Endothelial cell of umbilical vein (primary cell): ENCODE measurements around the gene SLC1A3. TPM values are rescaled to one million over a fixed set of nuclear protein-coding genes. Genes with fewer than 3 reads are reported as not detected.

Experiments
- BruUV-seq: library from RNA; stranded (reverse); fragments of 400-500 nt; replicated peaks from 2 replicates; lab custom pipeline; 2021; lab: Mats Ljungman, UMichigan
- CTCF ChIA-PET: fragments of 300-600, 350-600 bp; sonication (Branson Sonifier 250); formaldehyde crosslinking; loops from one replicate; lab custom pipeline; 2021; ENCODE audit warnings: antibody characterized with exemption, inconsistent platforms; lab: Charles Lee
- POLR2A ChIA-PET: fragments of 300-600, 350-600 bp; sonication (Branson Sonifier 250); formaldehyde crosslinking; loops from one replicate; lab custom pipeline; 2021; ENCODE audit warnings: antibody characterized with exemption, inconsistent platforms; lab: Charles Lee
- DNase-seq: peaks from one replicate; pipeline ENCODE4 v3.0.0-alpha.2; 2011; ENCODE audit warnings: low read depth, low spot score
- FAIRE-seq: peaks from 2 replicates; lab custom pipeline; 2011; peaks lifted over from hg19 to GRCh38; lab: Jason Lieb, UNC
- H2AFZ ChIP-seq: 2 replicates; pipeline ENCODE4 v1.6.0; 2012; ENCODE audit warnings: low read depth, low read length, control low read depth, inconsistent platforms
- H3K27ac ChIP-seq: 2 replicates; pipeline ENCODE4 v1.5.1; 2011; ENCODE audit warnings: low read depth, mild to moderate bottlenecking, control low read depth, low read length, moderate library complexity; ENCODE audit not compliant: insufficient read depth
- H3K27me3 ChIP-seq, 2 experiments: 2 replicates each; pipeline versions ENCODE4 v1.6.0 to v1.6.1; 2011; ENCODE audit warnings: low read length in 2 of 2, mixed read lengths in 1 of 2; ENCODE audit not compliant: control insufficient read depth in 2 of 2, insufficient read depth in 2 of 2
- H3K36me3 ChIP-seq, 2 experiments: 2 replicates in 1 of 2; 3 replicates in 1 of 2; pipeline ENCODE4 v1.5.1; 2011; ENCODE audit warnings: low read length in 2 of 2, mild to moderate bottlenecking in 1 of 2, moderate library complexity in 1 of 2; ENCODE audit not compliant: control insufficient read depth in 2 of 2, insufficient read depth in 2 of 2; ENCODE audit errors: extremely low read depth in 1 of 2
- H3K4me1 ChIP-seq: 3 replicates; pipeline ENCODE4 v1.5.1; 2011; ENCODE audit warnings: mild to moderate bottlenecking, low read length; ENCODE audit not compliant: control insufficient read depth, insufficient read depth; ENCODE audit errors: extremely low read depth
- H3K4me2 ChIP-seq: 2 replicates; pipeline ENCODE4 v1.6.1; 2011; ENCODE audit warnings: low read length, control low read depth, mixed read lengths; ENCODE audit not compliant: insufficient read depth
- H3K4me3 ChIP-seq, 3 experiments: fragments of 200-600 bp in 1 of 3; sonication (generic), shearing (Covaris generic) in 1 of 3; replicated peaks in 1 of 3; 2 replicates each; pipeline ENCODE4 v1.5.1; 2011 to 2016; ENCODE audit warnings: control low read depth in 3 of 3, low read length in 3 of 3, mild to moderate bottlenecking in 2 of 3, inconsistent platforms in 1 of 3, low read depth in 1 of 3, moderate library complexity in 1 of 3; ENCODE audit not compliant: insufficient read depth in 1 of 3
- H3K79me2 ChIP-seq: 2 replicates; pipeline ENCODE4 v1.6.0; 2012; ENCODE audit warnings: low read length, inconsistent platforms; ENCODE audit not compliant: control insufficient read depth, insufficient read depth
- H3K9ac ChIP-seq: replicated peaks from 2 replicates; pipeline ENCODE3; 2011; ENCODE audit warnings: low read length, control low read depth; ENCODE audit not compliant: insufficient read depth; ENCODE audit errors: extremely low read depth
- H3K9me1 ChIP-seq: replicated peaks from 3 replicates; pipeline ENCODE4 v1.6.0; 2011; ENCODE audit warnings: mild to moderate bottlenecking, low read length; ENCODE audit not compliant: control insufficient read depth, insufficient read depth; ENCODE audit errors: extremely low read depth
- H3K9me3 ChIP-seq: replicated peaks from 2 replicates; pipeline ENCODE4 v1.5.1; 2012; ENCODE audit warnings: low read length, inconsistent platforms; ENCODE audit not compliant: control insufficient read depth, insufficient read depth
- H4K20me1 ChIP-seq: replicated peaks from 2 replicates; pipeline ENCODE3; 2011; ENCODE audit warnings: mild to moderate bottlenecking, low read length; ENCODE audit not compliant: control insufficient read depth, insufficient read depth; ENCODE audit errors: extremely low read depth
- EZH2 ChIP-seq: IDR thresholded peaks from 2 replicates; pipeline ENCODE4 v1.6.1; 2012; ENCODE audit warnings: borderline replicate concordance, low read depth, mild to moderate bottlenecking, moderate library complexity, low read length, inconsistent platforms; ENCODE audit not compliant: severe bottlenecking
- FOS ChIP-seq: IDR thresholded peaks from 2 replicates; pipeline ENCODE4 v1.6.1; 2011; ENCODE audit warnings: mild to moderate bottlenecking, low read length, moderate library complexity, borderline replicate concordance; ENCODE audit not compliant: insufficient read depth
- GATA2 ChIP-seq: IDR thresholded peaks from 2 replicates; pipeline ENCODE4 v1.7.0; 2011; ENCODE audit warnings: low read depth, mild to moderate bottlenecking, moderate library complexity, mixed read lengths, low read length; ENCODE audit not compliant: insufficient read length, insufficient read depth
- JUN ChIP-seq: IDR thresholded peaks from 2 replicates; pipeline ENCODE4 v1.6.1; 2011; ENCODE audit warnings: borderline replicate concordance, low read depth; ENCODE audit not compliant: insufficient read length, insufficient read depth
- MYC ChIP-seq: IDR thresholded peaks from one replicate; pipeline ENCODE4 v1.6.1; 2011; ENCODE audit warnings: mild to moderate bottlenecking, low read depth, low read length
- POLR2A ChIP-seq: IDR thresholded peaks from 2 replicates; pipeline ENCODE4 v1.6.1; 2012; ENCODE audit warnings: low read depth, mild to moderate bottlenecking, control low read depth, low read length
- POLR2AphosphoS5 ChIP-seq: IDR thresholded peaks from 2 replicates; pipeline ENCODE4 v1.6.1; 2012; ENCODE audit warnings: low read depth, mild to moderate bottlenecking, control low read depth, low read length, moderate library complexity; ENCODE audit not compliant: insufficient read depth
- dilution Hi-C: fragments of 300-500 bp; cut with MboI; formaldehyde crosslinking; loops from one replicate; pipeline ENCODE4 v1.15.0; 2019; ENCODE audit warnings: low sequenced_read_pairs; ENCODE audit not compliant: extremely low pct_ligation_motif_present
- intact Hi-C: fragments of 100-400 bp; cut with micrococcal nuclease; formaldehyde crosslinking; loops from one replicate; pipeline ENCODE4 v1.10.0; 2022
- polyA plus RNA-seq, 4 experiments: library from polyadenylated mRNA; depleted of rRNA in 3 of 4; stranded (reverse) in 3 of 4; unstranded in 1 of 4; fragments of >200 nt; gene quantifications; 2 replicates each; pipeline versions ENCODE4 v1.2.1 to v1.2.3, GENCODE V29; 2011 to 2012; ENCODE audit warnings: missing spikeins in 1 of 4
- total RNA-seq: library from RNA; stranded (reverse); gene quantifications from 2 replicates; pipeline ENCODE4 v1.2.3, GENCODE V29; 2021
- TF ChIP-seq, protein P1 (sequence below): IDR thresholded peaks from 2 replicates; pipeline ENCODE4 v1.6.1; 2011; ENCODE audit not compliant: insufficient read depth, insufficient read length
- TF ChIP-seq, protein P2 (sequence below), 2 donors: IDR thresholded peaks; 1 replicate in 1 of 2; 2 replicates in 1 of 2; pipeline ENCODE4 v1.5.1; 2011; ENCODE audit warnings: low read length in 2 of 2, mild to moderate bottlenecking in 2 of 2, moderate library complexity in 2 of 2, control low read depth in 1 of 2, inconsistent platforms in 1 of 2, low read depth in 1 of 2; ENCODE audit not compliant: insufficient read depth in 1 of 2; ENCODE audit errors: extremely low read depth in 1 of 2

The SLC1A3 gene
- total and polyA plus RNA-seq, 2 donors (not counting 3 experiments of a cell fraction or from before 2014, with no cell fraction given), result 0.36 TPM; not detected in 1

DNA sequence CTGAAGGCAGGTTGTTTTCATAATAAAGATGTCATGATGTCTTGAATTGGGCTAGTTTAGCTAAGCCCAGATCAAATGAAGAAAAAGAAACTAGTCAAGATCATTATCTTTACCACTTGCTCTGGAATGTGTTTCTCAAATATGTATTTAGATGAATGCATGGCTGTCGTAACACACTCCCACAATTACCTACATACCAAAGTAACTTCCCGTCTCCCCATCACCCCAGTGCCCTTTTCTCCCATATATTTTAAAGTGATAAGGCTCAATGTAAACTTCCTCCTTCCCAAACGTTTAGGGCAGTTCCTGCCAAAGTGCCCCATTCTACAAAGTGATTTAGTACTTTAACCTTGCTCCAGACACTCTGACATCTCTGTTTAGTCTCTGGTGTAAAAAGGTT, 61.4 kb downstream of the SLC1A3 start:
- no TSS peak for BruUV-seq
- Histone ChIP-seq H3K27me3 (no peaks in the 10 kb centered on the region), H3K9ac (no peak overlapping the region), H3K79me2 (no peaks in the 10 kb centered on the region), H3K4me2 (no peak overlapping the region), H3K4me3 (no peak overlapping the region), H3K36me3 (no peaks in the 10 kb centered on the region), H3K27ac (no peak overlapping the region), H4K20me1 (no peaks in the 10 kb centered on the region), H3K9me3 (no peaks in the 10 kb centered on the region), H3K4me1 (no peaks in the 10 kb centered on the region), H2AFZ (no peak overlapping the region), H3K9me1 (no peaks in the 10 kb centered on the region)
- CTCF ChIA-PET, result no interaction called here
- intact Hi-C loops (no loop called here), dilution Hi-C loops (no loop called here)
- TF ChIP-seq, protein P1, sequence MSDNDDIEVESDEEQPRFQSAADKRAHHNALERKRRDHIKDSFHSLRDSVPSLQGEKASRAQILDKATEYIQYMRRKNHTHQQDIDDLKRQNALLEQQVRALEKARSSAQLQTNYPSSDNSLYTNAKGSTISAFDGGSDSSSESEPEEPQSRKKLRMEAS, result no peak
- TF ChIP-seq JUN (no peak), MYC (no peak), GATA2 (no peak), FOS (no peak), POLR2AphosphoS5 (no peak), EZH2 (no peak), POLR2A (no peak)
- TF ChIP-seq, protein P2, sequence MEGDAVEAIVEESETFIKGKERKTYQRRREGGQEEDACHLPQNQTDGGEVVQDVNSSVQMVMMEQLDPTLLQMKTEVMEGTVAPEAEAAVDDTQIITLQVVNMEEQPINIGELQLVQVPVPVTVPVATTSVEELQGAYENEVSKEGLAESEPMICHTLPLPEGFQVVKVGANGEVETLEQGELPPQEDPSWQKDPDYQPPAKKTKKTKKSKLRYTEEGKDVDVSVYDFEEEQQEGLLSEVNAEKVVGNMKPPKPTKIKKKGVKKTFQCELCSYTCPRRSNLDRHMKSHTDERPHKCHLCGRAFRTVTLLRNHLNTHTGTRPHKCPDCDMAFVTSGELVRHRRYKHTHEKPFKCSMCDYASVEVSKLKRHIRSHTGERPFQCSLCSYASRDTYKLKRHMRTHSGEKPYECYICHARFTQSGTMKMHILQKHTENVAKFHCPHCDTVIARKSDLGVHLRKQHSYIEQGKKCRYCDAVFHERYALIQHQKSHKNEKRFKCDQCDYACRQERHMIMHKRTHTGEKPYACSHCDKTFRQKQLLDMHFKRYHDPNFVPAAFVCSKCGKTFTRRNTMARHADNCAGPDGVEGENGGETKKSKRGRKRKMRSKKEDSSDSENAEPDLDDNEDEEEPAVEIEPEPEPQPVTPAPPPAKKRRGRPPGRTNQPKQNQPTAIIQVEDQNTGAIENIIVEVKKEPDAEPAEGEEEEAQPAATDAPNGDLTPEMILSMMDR (IDR thresholded peaks at IDR 0.05; ENCODE audit: extremely low read depth in 1 of 2, insufficient read depth in 1 of 2, low read depth in 1 of 2, low read length in 2 of 2), result no peak
- FAIRE-seq (no peak), DNase-seq (no peak)
- POLR2A ChIA-PET, result no interaction called here
